HAP-1 (cell line): ENCODE measurements around the gene GREB1L.

ENCODE experiments used
- DNase-seq, 2 experiments: peaks; one replicate each; pipeline ENCODE4 v3.0.0-alpha.2; 2016 to 2020; ENCODE audit warnings: low spot score in 2 of 2
- H3K27me3 ChIP-seq: fragments of 250-450 bp; sonication (Bioruptor Pico); 2 replicates; pipeline ENCODE4 v1.5.1; 2020; ENCODE audit warnings: low read depth, mild to moderate bottlenecking, moderate library complexity
- H3K36me3 ChIP-seq: fragments of 250-450 bp; sonication (Bioruptor Pico); replicated peaks from 2 replicates; pipeline ENCODE4 v1.5.1; 2020; ENCODE audit warnings: mild to moderate bottlenecking
- H3K4me1 ChIP-seq: fragments of 250-450 bp; sonication (Bioruptor Pico); 2 replicates; pipeline ENCODE4 v1.5.1; 2020; ENCODE audit warnings: mild to moderate bottlenecking
- H3K4me3 ChIP-seq: fragments of 250-450 bp; sonication (Bioruptor Pico); 2 replicates; pipeline ENCODE4 v1.5.1; 2020; ENCODE audit warnings: mild to moderate bottlenecking, moderate library complexity
- H3K9me3 ChIP-seq: fragments of 250-450 bp; sonication (Bioruptor Pico); 2 replicates; pipeline ENCODE4 v1.5.1; 2020; ENCODE audit warnings: mild to moderate bottlenecking, moderate library complexity
- in situ Hi-C: fragments of 300-500 bp; cut with MboI; formaldehyde crosslinking; loops from 3 replicates; pipeline ENCODE4 v1.14.3; 2020; ENCODE audit warnings: low sequenced_read_pairs, inconsistent platforms, mixed read lengths

The GREB1L gene

DNA sequence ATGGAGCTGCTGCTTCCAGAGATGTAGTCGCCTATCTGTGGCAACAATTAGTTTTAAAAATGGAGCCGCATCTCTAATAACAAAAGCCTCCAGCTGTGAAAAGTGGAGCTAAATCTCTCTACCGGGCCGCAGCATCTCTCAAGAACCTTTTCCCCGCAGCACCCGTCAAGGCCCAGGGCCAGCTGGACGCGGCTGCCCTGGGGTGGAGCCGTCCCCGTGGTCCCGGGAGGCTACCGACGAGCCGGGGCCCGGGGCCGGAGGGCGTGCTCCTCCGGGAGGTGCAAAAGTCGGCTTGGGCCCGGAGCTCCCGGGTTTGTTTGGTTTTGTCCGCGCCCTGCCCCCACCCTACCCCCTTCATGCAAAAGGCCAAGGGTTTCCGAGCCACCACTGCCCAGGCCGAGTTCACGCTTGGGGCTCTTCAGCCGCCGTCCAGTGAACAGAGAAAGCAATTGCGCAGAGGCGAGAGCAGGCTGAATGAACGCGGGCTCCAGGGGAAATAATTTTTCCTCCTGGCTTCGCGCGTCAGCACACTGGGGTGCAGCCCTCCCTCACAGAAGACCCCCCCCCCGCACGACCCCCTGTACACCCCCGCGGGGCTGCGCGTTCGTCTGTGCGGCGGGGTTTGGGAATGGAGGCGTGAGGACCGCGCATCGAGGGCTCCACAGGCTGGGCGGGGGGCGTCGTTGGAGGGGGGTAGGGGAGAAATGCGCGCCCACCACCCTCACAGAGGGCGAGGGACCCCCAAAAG lies 557 bp upstream of the GREB1L start:
- in situ Hi-C loops: no loop called here
- Histone ChIP-seq H3K4me1 (peaks cover 25% of the 10 kb centered on the region), H3K9me3 (no peaks in the 10 kb centered on the region), H3K27me3 (no peaks in the 10 kb centered on the region), H3K4me3 (peak overlapping the region; percentile 69), H3K36me3 (no peaks in the 10 kb centered on the region)
- DNase-seq: peak in 1 of 2 experiments; percentile 66

GRCh38 chr18:21242780-21243401 lies 859 bp downstream of the GREB1L start:
- H3K27me3 ChIP-seq: no peaks in the 10 kb centered on the region
- DNase-seq: peak in 1 of 2 experiments; percentile 56

DNA sequence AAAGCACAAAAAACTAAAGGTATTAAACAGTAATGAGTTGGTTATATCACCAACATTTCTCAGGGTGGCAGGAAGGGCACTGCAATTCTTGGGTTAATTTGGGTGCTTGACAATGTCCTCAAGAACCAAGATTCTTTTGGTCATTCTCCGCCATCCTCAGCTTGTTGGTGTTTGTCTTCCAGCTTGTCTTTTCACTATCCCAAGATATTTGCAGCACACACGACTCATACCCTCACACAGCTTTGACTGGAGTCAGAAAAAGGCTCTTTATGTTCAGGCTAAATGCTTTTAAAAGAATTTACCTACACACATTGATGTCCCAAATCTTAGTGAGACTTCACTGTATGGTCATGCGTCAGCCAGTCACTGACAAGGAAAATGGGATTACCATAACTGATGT lies 12.5 kb downstream of the GREB1L start:
- in situ Hi-C loops: loop anchor here (25.0 kb wide), 2 partner anchors 358 to 483 kb away; partner anchors contain the start of genes ESCO1, MIB1 and SNRPD1
- no peaks in the 10 kb centered on the region for H3K9me3 ChIP-seq
- peaks cover 61% of the 10 kb centered on the region for H3K4me1 ChIP-seq
- no peak for DNase-seq
- H3K4me3 ChIP-seq: no peak overlapping the region
- no peaks in the 10 kb centered on the region for H3K27me3 ChIP-seq
- H3K36me3 ChIP-seq: no peaks in the 10 kb centered on the region

More at GRCh38 chr18:21242780-21243401, 859 bp downstream of the GREB1L start:
- in situ Hi-C loops: no loop called here
- Histone ChIP-seq H3K4me1 (peaks cover 28% of the 10 kb centered on the region), H3K9me3 (no peaks in the 10 kb centered on the region), H3K36me3 (no peaks in the 10 kb centered on the region; the same call in 1 of the 2 replicates), H3K4me3 (peak overlapping the region; percentile 69)

- no peaks in the 10 kb centered on the region for H3K27me3 ChIP-seq
- in situ Hi-C loops: loop anchor here (25.0 kb wide), 2 partner anchors 357 to 482 kb away; partner anchors contain the start of genes ESCO1, MIB1 and SNRPD1
- H3K9me3 ChIP-seq: no peaks in the 10 kb centered on the region
- no peak overlapping the region for H3K4me3 ChIP-seq
- DNase-seq: no peak
- no peaks in the 10 kb centered on the region for H3K36me3 ChIP-seq
- H3K4me1 ChIP-seq: peaks cover 62% of the 10 kb centered on the region
Observed at GRCh38 chr18:21255211-21255610, 13.2 kb downstream of the GREB1L start.

DNA sequence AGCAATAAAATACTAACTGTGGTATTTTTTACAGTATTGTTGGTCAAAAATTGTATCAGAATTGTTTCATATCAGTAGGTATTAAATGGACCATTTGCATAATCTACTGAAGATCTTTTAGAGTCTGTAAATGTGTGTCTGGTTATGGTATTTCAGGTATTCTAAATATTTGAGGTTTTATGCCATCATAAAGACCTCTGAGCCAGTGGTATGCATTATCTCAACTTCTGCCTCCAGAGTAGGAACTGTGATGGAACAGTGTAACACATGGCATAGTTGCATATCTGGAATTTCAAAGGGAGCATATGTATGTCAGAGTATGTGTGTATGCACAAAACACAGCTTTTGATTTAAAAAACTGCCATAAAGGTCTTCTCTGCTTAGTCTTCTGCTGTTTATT lies 15.4 kb downstream of the GREB1L start:
- Histone ChIP-seq H3K9me3 (no peaks in the 10 kb centered on the region), H3K27me3 (no peaks in the 10 kb centered on the region), H3K4me1 (peaks cover 76% of the 10 kb centered on the region), H3K4me3 (no peak overlapping the region), H3K36me3 (no peaks in the 10 kb centered on the region)
- DNase-seq: peak; percentile 22 to 81
- in situ Hi-C loops: loop anchor here (25.0 kb wide), 2 partner anchors 355 to 480 kb away; partner anchors contain the start of genes ESCO1, MIB1 and SNRPD1

DNA sequence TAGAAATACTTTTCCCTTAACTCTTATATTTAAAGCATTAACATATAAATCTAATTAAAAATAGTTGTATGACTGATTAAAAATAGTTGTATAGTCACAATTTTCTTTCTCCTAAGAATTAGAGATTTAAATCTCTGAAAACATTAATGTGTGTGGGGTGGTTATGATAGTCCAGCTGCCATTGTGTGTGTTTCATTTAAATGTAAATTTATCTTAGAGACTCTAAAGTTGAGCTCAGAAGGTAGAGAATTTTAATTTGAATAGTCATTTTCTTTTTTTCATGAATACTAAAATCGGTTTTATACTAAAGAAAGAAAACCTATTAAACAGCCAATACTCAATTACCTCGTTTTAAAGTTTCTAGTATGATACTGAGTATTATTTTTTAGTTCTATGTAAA lies 18.6 kb downstream of the GREB1L start:
- DNase-seq: peak in 1 of 2 experiments; percentile 94
- in situ Hi-C loops: loop anchor here (25.0 kb wide), 2 partner anchors 352 to 477 kb away; partner anchors contain the start of genes ESCO1, MIB1 and SNRPD1
- H3K4me3 ChIP-seq: no peak overlapping the region
- H3K36me3 ChIP-seq: no peaks in the 10 kb centered on the region
- H3K27me3 ChIP-seq: no peaks in the 10 kb centered on the region
- H3K4me1 ChIP-seq: peaks cover 92% of the 10 kb centered on the region
- H3K9me3 ChIP-seq: no peaks in the 10 kb centered on the region

- Histone ChIP-seq H3K9me3 (no peaks in the 10 kb centered on the region), H3K36me3 (no peaks in the 10 kb centered on the region), H3K4me3 (no peak overlapping the region), H3K4me1 (peaks cover 89% of the 10 kb centered on the region), H3K27me3 (no peaks in the 10 kb centered on the region)
- in situ Hi-C loops: loop anchor here (25.0 kb wide), 2 partner anchors 351 to 476 kb away; partner anchors contain the start of genes ESCO1, MIB1 and SNRPD1
- peak in 1 of 2 experiments; percentile 76 for DNase-seq
Observed at GRCh38 chr18:21261352-21261751, 19.3 kb downstream of the GREB1L start.

DNA sequence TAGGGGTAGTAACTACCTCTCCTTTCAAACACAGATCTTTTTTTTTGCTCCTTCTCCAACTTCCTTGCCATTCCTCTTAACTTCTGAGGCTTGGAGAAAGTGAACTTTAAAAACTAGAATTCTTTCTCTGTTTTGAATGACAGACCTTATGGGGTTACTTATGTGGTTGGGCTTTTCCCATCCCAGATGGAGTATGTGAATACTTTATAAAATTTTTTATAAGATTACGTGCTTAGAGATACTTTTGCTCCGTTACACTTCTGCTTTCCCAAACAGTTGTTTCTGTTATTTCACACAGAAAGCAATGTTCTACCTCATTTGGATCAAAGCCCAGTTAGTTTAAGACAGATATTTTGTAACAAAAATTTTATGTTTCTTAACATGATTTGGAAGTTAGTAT lies 20.2 kb downstream of the GREB1L start:
- in situ Hi-C loops: loop anchor here (25.0 kb wide), 2 partner anchors 350 to 475 kb away; partner anchors contain the start of genes ESCO1, MIB1 and SNRPD1
- no peaks in the 10 kb centered on the region for H3K36me3 ChIP-seq
- H3K4me3 ChIP-seq: no peak overlapping the region
- H3K9me3 ChIP-seq: no peaks in the 10 kb centered on the region
- peaks cover 83% of the 10 kb centered on the region for H3K4me1 ChIP-seq
- peak in 1 of 2 experiments; percentile 46 for DNase-seq
- no peaks in the 10 kb centered on the region for H3K27me3 ChIP-seq

- H3K9me3 ChIP-seq: no peaks in the 10 kb centered on the region
- H3K27me3 ChIP-seq: no peaks in the 10 kb centered on the region
- DNase-seq: peak; percentile 44 to 56
- in situ Hi-C loops: loop anchor here (25.0 kb wide), 2 partner anchors 349 to 474 kb away; partner anchors contain the start of genes ESCO1, MIB1 and SNRPD1
- no peak overlapping the region for H3K4me3 ChIP-seq
- no peaks in the 10 kb centered on the region for H3K36me3 ChIP-seq
- peaks cover 76% of the 10 kb centered on the region for H3K4me1 ChIP-seq
Observed at GRCh38 chr18:21262979-21263378, 20.9 kb downstream of the GREB1L start.

GRCh38 chr18:21264651-21265050 lies 22.6 kb downstream of the GREB1L start:
- in situ Hi-C loops: loop anchor here (25.0 kb wide), 2 partner anchors 348 to 473 kb away; partner anchors contain the start of genes ESCO1, MIB1 and SNRPD1

GRCh38 chr18:21265971-21266673 lies 24.1 kb downstream of the GREB1L start:
- no peaks in the 10 kb centered on the region for H3K9me3 ChIP-seq
- no peaks in the 10 kb centered on the region for H3K27me3 ChIP-seq
- H3K4me3 ChIP-seq: no peak overlapping the region
- in situ Hi-C loops: loop anchor here (25.0 kb wide), 2 partner anchors 346 to 471 kb away; partner anchors contain the start of genes ESCO1, MIB1 and SNRPD1
- H3K4me1 ChIP-seq: peaks cover 47% of the 10 kb centered on the region
- H3K36me3 ChIP-seq: no peaks in the 10 kb centered on the region
- DNase-seq: no peak

More at GRCh38 chr18:21264651-21265050, 22.6 kb downstream of the GREB1L start:
- Histone ChIP-seq H3K36me3 (no peaks in the 10 kb centered on the region), H3K9me3 (no peaks in the 10 kb centered on the region), H3K4me3 (no peak overlapping the region), H3K4me1 (peaks cover 59% of the 10 kb centered on the region), H3K27me3 (no peaks in the 10 kb centered on the region)
- DNase-seq: peak; percentile 41 to 65

GRCh38 chr18:21267400-21267799 lies 25.4 kb downstream of the GREB1L start:
- Histone ChIP-seq H3K4me1 (peaks cover 35% of the 10 kb centered on the region), H3K4me3 (no peak overlapping the region), H3K9me3 (no peaks in the 10 kb centered on the region), H3K36me3 (no peaks in the 10 kb centered on the region), H3K27me3 (no peaks in the 10 kb centered on the region)
- no peak for DNase-seq
- in situ Hi-C loops: loop anchor here (25.0 kb wide), 2 partner anchors 345 to 470 kb away; partner anchors contain the start of genes ESCO1, MIB1 and SNRPD1

- Histone ChIP-seq H3K4me1 (peaks cover 15% of the 10 kb centered on the region), H3K9me3 (no peaks in the 10 kb centered on the region), H3K36me3 (no peaks in the 10 kb centered on the region), H3K4me3 (no peak overlapping the region), H3K27me3 (no peaks in the 10 kb centered on the region)
- no peak for DNase-seq
- in situ Hi-C loops: loop anchor here (25.0 kb wide), 2 partner anchors 343 to 468 kb away; partner anchors contain the start of genes ESCO1, MIB1 and SNRPD1
Observed at GRCh38 chr18:21269349-21269748, 27.3 kb downstream of the GREB1L start.
